GM19395 (cell line): ENCODE results near the gene ELANE.
"Not testable (repeated sequence)": the region's sequence is repeated elsewhere in the genome, so short reads cannot be mapped to it uniquely, and the experiment has no call there.

Source experiments
- ATAC-seq: cut with Tn5 transposase; IDR thresholded peaks from one replicate; pipeline ENCODE4 v1.9.1; 2021; ENCODE audit warnings: mild to moderate bottlenecking, moderate library complexity; ENCODE audit not compliant: unreplicated experiment

The ELANE gene

GRCh38 chr19:835210-835810, 16.8 kb upstream of the ELANE start:
- no peak for ATAC-seq

DNA sequence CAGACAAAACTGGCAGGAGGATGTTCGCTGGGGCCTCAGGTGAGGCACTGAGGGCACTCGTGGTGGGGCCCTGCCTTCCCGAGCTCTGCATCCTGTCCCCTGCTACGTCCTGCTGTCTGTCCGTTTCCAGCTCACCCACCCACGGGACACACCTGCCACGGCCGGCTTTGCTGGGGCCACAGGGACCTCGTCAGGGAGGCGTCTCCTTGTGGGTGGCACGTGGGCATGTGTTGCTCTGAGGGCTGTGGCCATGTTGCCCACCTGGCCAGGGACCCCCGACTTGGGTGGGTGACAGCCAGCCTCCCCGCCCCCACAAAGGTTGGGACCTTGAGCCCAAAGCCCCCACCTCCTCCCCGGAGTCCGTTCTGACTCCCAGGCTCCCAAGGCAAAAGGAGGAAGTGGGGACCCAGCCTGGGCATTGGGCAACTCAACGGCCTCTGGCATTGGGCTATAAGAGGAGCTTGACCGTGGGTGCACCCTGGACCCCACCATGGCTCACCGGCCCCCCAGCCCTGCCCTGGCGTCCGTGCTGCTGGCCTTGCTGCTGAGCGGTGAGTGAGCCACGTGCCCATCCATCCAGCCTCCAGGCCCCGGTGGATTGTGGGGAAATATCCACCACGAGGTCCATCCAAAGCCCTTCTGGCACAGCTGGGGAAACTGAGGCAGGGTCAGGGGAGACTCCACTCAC, 11.4 kb upstream of the ELANE start, which contains the start of gene PRTN3:
Gene PRTN3 (plus strand): TSS at position 481 of the 688 bp plus-strand sequence. CDS start 10 bp downstream, at position 491.
- ATAC-seq = no peak

DNA sequence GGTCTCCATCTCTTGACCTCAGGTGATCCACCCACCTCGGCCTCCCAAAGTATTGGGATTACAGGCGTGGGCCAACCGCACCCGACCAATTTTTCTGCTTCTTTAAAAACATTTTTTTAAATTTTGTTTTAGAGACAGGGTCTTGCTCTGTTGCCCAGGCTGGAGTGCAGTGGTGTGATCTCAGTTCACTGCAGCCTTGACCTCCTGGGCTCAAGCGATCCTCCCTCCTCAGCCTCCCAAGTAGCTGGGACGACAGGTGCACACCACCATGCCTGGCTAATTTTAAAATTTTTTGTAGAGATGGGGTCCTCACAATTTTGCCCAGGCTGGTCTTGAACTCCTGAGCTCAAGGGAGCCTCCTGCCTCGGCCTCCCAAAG, 9.3 kb upstream of the ELANE start:
- not testable (repeated sequence) for ATAC-seq

- no peak for ATAC-seq
These were observed 8.8 kb upstream of the ELANE start for GRCh38 chr19:843180-843835.

DNA sequence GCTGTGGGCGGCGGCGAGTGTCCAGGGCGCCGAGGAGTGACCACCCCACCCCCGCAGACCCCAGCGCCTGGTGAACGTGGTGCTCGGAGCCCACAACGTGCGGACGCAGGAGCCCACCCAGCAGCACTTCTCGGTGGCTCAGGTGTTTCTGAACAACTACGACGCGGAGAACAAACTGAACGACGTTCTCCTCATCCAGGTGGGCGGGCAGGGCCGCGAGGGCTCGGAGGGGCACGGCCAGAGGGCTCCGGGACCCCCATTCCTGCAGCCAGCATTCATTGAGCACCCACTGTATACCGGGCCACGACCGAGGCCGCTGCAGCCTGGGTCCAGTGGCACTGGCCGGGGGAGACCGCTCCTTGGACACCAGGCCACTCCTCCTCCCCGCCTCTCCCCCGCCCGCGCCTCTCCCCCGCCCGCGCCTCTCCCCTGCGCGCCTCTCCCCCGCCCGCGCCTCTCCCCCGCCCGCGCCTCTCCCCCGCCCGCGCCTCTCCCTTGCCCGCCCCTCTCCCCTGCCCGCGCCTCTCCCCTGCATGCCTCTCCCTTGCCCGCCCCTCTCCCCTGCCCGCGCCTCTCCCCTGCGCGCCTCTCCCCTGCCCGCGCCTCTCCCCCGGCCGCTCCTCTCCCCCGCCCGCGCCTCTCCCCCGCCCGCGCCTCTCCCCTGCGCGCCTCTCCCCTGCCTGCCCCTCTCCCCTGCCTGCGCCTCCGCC, 8.1 kb upstream of the ELANE start:
- no peak for ATAC-seq

GRCh38 chr19:844546-844971, 7.5 kb upstream of the ELANE start:
- no peak for ATAC-seq

DNA sequence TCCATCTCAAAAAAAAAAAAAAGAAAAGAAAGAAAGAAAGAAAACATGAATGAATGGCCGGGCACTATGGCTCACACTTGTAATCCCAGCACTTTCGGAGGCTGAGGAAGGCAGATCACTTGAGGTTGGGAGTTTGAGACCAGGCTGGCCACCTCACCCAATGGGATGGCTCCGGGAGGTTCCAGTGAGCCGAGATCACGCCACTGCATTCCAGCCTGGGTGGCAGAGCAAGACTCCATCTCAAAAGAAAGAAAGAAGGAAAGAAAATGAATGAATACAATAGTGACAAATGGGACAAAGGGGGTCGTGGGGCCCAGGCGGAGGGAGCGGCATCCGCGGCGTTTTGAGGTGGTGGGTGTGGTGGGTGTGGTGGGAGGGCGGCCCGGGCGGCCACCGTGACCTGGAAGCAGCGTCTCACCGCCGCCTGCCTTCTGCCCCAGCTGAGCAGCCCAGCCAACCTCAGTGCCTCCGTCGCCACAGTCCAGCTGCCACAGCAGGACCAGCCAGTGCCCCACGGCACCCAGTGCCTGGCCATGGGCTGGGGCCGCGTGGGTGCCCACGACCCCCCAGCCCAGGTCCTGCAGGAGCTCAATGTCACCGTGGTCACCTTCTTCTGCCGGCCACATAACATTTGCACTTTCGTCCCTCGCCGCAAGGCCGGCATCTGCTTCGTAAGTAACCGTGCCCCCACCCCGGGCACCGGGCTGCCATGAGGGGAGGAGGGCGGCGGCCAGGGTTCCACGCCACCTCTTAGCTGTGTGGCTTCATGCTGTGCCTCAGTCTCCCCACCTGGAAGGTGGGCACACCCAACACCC, 6.2 kb upstream of the ELANE start:
- ATAC-seq = no peak

DNA sequence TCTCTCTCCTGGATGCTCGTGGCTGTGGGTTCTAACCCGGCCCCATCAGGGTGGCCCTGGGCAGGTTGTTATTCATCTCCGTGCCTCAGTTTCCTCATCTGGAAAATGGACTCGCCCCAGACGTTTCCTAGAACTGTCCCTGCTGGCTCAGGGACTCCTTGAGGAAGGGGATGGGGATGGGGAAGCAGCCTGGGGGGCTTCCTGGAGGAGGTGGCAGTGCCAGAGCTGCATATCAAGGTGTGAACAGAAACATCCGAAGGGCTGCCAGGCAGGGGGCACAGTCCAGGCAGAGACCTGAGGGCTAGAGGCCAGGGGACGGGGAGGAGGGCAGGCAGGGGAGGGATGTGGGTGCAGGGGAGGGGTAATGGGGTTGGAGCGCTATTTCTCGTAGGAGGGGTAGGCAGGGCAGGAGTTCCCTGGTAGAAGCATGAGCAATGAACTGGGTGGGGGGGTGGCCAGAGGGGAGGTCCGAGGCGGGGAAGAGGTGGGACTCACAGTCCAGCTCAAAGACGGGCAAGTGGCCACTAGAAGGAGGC, 3.6 kb upstream of the ELANE start:
- ATAC-seq = no peak

DNA sequence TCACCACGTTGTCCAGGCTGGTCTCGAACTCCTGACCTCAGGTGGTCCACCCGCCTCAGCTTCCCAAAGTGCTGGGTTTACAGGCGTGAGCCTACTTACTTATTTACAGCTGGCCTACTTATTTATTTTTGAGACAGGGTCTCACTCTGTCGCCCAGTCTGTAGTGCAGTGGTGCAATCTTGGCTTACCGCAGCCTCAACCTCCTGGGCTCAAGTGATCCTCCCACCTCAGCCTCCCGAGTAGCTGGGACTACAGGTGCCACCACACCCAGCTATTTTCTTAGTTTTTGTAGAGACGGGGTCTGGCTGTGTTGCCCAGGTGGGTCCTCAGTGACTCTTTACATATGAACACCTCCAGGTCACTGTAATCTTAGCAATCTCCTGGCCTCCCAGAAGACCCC, 2.9 kb upstream of the ELANE start:
- not testable (repeated sequence) for ATAC-seq

- ATAC-seq = no peak
These were observed 1.7 kb upstream of the ELANE start for GRCh38 chr19:850221-850978.

DNA sequence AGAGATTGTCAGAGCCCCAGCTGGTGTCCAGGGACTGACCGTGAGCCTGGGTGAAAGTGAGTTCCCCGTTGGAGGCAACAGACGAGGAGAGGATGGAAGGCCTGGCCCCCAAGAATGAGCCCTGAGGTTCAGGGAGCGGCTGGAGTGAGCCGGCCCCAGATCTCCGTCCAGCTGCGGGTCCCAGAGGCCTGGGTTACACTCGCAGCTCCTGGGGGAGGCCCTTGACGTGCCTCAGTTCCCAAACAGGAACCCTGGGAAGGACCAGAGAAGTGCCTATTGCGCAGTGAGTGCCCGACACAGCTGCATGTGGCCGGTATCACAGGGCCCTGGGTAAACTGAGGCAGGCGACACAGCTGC, 1.1 kb upstream of the ELANE start:
- ATAC-seq = no peak

- ATAC-seq = no peak
These were observed 997 bp downstream of the ELANE start for GRCh38 chr19:853014-853585.

GRCh38 chr19:853614-854220, 1.6 kb downstream of the ELANE start:
- ATAC-seq = not testable (repeated sequence)

GRCh38 chr19:854549-854948, 2.4 kb downstream of the ELANE start:
- no peak for ATAC-seq

- ATAC-seq = no peak
These were observed 3.0 kb downstream of the ELANE start for GRCh38 chr19:855142-855541.

DNA sequence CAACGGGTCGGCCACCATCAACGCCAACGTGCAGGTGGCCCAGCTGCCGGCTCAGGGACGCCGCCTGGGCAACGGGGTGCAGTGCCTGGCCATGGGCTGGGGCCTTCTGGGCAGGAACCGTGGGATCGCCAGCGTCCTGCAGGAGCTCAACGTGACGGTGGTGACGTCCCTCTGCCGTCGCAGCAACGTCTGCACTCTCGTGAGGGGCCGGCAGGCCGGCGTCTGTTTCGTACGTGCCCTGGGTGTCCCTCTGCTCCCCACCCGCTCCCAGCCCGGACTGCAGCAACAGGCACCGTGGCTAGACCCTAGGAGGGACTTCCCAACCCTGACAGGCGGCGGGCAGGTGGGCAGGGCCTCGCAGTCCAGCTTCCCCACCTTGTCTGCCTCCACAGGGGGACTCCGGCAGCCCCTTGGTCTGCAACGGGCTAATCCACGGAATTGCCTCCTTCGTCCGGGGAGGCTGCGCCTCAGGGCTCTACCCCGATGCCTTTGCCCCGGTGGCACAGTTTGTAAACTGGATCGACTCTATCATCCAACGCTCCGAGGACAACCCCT, 3.5 kb downstream of the ELANE start:
- ATAC-seq = no peak

DNA sequence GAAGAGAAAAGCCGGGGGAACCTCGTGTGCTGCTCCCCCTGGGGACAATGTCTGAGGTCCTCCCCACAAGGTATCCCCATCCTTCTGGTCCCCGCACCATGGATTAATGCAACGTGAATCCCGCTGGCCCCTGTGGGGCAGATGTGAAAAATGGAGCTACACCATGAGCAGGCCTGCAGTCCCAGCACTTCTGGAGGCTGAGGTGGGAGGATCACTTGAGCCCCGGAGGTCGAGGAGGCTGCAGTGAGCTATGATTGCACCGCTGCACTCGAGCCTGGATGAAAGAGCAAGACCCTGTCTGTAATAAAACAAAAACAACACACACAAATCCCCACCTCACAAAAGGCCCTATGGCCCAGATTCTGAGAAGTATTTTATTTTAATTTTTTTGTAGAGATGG, 6.2 kb downstream of the ELANE start:
- ATAC-seq = no peak
